GM12878 (cell line): ENCODE measurements around the gene CTSD.

Experiments used
- HDAC2 ChIP-seq: fragments of 200-600 bp; sonication (generic); IDR thresholded peaks from 2 replicates; pipeline ENCODE4 v1.6.1; 2017
- NRF1 ChIP-seq: conservative IDR thresholded peaks from 2 replicates; pipeline ENCODE4 v1.6.1; 2011; ENCODE audit warnings: mild to moderate bottlenecking, low read depth, low read length, improper control_type of control experiment
- POLR2A ChIP-seq: IDR thresholded peaks from 2 replicates; pipeline ENCODE4 v1.6.1; 2011; ENCODE audit warnings: low read depth, mild to moderate bottlenecking, low read length
- RAD51 ChIP-seq: fragments of 450-650 bp; IDR thresholded peaks from 2 replicates; pipeline ENCODE4 v1.6.1; 2016; ENCODE audit warnings: moderate library complexity, mild to moderate bottlenecking, inconsistent platforms
- ZNF384 ChIP-seq: IDR thresholded peaks from 2 replicates; pipeline ENCODE4 v1.6.1; 2012; ENCODE audit warnings: low read depth, mild to moderate bottlenecking, low read length, improper control_type of control experiment, borderline replicate concordance
- TF ChIP-seq, protein P1 (sequence below), 3 experiments: IDR thresholded peaks in 2 of 3; conservative IDR thresholded peaks in 1 of 3; 2 replicates each; pipeline ENCODE4 v1.5.1; 2011; ENCODE audit warnings: low read depth in 3 of 3, low read length in 3 of 3, mild to moderate bottlenecking in 3 of 3, control low read depth in 2 of 3, moderate library complexity in 2 of 3, inconsistent platforms in 1 of 3, mixed read lengths in 1 of 3; ENCODE audit not compliant: control insufficient read depth in 2 of 3, insufficient read depth in 1 of 3; ENCODE audit errors: extremely low read depth in 1 of 3
- TF ChIP-seq, protein P2 (sequence below): fragments of 450-650 bp; IDR thresholded peaks from 2 replicates; pipeline ENCODE4 v1.6.1; 2014; ENCODE audit warnings: mild to moderate bottlenecking

DNA sequence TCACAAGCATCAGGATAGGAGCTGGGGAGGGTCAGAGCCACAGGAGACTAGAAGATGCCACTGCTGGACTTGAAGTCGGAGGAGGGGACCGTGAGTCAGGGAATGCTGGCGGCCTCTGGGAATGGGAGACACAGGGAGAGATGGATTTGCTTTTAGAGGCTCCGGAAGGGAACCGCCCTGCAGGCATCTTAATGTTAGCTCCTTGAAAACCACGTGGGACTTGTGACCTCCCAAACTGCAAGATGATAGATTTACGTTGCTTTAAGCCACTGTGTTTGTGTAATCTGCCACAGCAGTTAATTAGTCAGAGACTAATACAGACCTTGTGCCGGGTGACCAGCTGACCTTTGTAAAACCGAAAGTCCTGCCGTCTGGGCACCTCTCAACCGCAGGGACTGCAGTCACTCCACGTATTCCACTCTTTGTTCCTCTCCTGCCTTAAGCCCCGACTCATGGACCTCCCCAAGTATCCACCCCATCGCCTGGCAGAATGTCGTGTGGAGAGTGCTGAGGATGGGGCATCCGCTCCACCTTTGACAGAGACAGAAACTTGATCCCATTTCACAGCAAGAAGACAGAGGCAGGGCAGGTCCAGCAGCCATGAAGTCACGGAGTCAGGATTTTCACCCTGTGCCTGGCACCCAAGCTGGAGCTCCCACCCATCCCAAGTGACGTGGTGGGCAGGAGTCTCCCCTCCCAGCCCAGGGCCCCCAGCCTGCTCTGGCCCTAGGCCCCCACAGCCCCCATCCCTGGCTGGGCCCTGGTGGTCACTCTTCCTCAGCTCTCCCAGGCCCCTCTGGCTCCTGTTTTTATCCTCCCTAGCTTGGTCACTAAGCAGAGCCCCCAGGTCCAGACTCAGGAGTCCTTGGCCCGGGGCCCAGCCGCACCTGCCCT is 19.4 kb upstream of the CTSD start:
- no peak for TF ChIP-seq RAD51
- TF ChIP-seq HDAC2: no peak
- TF ChIP-seq, protein P1, sequence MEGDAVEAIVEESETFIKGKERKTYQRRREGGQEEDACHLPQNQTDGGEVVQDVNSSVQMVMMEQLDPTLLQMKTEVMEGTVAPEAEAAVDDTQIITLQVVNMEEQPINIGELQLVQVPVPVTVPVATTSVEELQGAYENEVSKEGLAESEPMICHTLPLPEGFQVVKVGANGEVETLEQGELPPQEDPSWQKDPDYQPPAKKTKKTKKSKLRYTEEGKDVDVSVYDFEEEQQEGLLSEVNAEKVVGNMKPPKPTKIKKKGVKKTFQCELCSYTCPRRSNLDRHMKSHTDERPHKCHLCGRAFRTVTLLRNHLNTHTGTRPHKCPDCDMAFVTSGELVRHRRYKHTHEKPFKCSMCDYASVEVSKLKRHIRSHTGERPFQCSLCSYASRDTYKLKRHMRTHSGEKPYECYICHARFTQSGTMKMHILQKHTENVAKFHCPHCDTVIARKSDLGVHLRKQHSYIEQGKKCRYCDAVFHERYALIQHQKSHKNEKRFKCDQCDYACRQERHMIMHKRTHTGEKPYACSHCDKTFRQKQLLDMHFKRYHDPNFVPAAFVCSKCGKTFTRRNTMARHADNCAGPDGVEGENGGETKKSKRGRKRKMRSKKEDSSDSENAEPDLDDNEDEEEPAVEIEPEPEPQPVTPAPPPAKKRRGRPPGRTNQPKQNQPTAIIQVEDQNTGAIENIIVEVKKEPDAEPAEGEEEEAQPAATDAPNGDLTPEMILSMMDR (IDR thresholded peaks at IDR 0.05 in 2 of 3, conservative IDR thresholded peaks at IDR 0.05 in 1 of 3; ENCODE audit: control insufficient read depth in 2 of 3, extremely low read depth in 1 of 3, insufficient read depth in 1 of 3, low read depth in 3 of 3, low read length in 3 of 3): no peak
- no peak for TF ChIP-seq POLR2A
- TF ChIP-seq NRF1: no peak
- TF ChIP-seq, protein P2, sequence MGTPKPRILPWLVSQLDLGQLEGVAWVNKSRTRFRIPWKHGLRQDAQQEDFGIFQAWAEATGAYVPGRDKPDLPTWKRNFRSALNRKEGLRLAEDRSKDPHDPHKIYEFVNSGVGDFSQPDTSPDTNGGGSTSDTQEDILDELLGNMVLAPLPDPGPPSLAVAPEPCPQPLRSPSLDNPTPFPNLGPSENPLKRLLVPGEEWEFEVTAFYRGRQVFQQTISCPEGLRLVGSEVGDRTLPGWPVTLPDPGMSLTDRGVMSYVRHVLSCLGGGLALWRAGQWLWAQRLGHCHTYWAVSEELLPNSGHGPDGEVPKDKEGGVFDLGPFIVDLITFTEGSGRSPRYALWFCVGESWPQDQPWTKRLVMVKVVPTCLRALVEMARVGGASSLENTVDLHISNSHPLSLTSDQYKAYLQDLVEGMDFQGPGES: no peak
- no peak for TF ChIP-seq ZNF384
